HFF-Myc (cell line): ENCODE measurements around the gene LPAR6.

Experiments
- DNase-seq: peaks from one replicate; pipeline ENCODE4 v3.0.0-alpha.2; 2011; ENCODE audit warnings: low read depth; ENCODE audit errors: extremely low read depth
- H3K4me3 ChIP-seq: replicated peaks from 2 replicates; pipeline ENCODE4 v1.5.1; 2011; ENCODE audit warnings: low read depth, mild to moderate bottlenecking, control low read depth, low read length
- TF ChIP-seq, protein P1 (sequence below): IDR thresholded peaks from 2 replicates; pipeline ENCODE4 v1.5.1; 2012; ENCODE audit warnings: mild to moderate bottlenecking, low read depth, low read length, control low read depth; ENCODE audit errors: missing control alignments

The LPAR6 gene

GRCh38 chr13:48448285-48448958 lies 35.5 kb upstream of the LPAR6 start:
- H3K4me3 ChIP-seq: no peak overlapping the region
- DNase-seq: no peak
- TF ChIP-seq, protein P1, sequence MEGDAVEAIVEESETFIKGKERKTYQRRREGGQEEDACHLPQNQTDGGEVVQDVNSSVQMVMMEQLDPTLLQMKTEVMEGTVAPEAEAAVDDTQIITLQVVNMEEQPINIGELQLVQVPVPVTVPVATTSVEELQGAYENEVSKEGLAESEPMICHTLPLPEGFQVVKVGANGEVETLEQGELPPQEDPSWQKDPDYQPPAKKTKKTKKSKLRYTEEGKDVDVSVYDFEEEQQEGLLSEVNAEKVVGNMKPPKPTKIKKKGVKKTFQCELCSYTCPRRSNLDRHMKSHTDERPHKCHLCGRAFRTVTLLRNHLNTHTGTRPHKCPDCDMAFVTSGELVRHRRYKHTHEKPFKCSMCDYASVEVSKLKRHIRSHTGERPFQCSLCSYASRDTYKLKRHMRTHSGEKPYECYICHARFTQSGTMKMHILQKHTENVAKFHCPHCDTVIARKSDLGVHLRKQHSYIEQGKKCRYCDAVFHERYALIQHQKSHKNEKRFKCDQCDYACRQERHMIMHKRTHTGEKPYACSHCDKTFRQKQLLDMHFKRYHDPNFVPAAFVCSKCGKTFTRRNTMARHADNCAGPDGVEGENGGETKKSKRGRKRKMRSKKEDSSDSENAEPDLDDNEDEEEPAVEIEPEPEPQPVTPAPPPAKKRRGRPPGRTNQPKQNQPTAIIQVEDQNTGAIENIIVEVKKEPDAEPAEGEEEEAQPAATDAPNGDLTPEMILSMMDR: no peak

DNA sequence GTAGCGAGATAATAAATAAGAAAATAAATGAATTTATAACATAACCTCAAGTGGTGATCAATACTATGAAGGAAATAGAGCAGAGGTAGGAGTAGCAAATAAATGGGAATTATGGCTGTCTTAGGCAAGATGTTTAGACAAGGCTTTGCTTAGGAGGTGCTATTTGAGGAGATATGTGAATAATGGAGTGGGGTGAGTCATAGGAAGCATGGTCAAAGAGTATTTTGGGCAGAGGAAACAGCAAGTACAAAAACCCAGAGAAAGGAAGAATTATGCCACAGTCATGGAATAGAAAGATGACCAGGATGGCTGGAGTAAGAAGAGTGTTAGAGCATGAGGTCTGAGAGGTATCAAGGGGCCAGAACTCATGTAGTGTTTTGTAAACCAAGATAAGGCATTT lies 33.6 kb upstream of the LPAR6 start:
- no peak for DNase-seq
- H3K4me3 ChIP-seq: no peak overlapping the region
- TF ChIP-seq, protein P1: no peak

GRCh38 chr13:48443442-48444208 lies 30.7 kb upstream of the LPAR6 start:
- no peak overlapping the region for H3K4me3 ChIP-seq
- no peak for DNase-seq
- TF ChIP-seq, protein P1: no peak

- DNase-seq: no peak
- TF ChIP-seq, protein P1: no peak
- no peak overlapping the region for H3K4me3 ChIP-seq
These were observed 24.5 kb upstream of the LPAR6 start for GRCh38 chr13:48437371-48437770.

DNA sequence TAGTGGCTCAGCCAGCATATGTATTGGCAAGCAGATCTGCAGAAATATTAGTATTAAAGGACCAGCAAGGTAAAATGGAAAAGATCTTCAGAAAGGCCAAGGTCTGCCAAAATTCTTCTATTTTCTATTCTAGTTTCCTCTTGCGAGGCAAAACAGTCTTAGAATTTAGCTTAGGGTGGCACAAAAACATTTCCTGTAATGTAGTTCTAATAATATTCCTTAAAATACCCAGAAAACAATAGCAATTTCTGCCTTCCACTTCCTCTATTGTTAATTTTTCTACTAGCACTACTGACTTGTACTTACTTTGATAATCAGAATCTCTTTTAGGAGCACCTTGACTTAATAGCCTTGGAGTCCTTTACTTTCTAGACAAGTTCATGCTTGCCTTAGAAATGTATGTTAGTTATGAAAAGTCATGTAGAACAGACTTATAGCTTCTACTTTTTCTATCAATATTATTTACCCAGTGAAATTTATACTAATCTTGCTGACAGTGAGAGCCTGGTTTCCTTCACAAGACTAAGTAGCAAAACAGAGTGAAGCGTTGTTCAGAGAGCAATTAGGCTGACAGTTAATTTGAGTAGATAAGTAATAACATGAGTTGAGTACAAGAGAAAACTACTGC lies 23.9 kb upstream of the LPAR6 start:
- H3K4me3 ChIP-seq: no peak overlapping the region
- no peak for DNase-seq
- TF ChIP-seq, protein P1: no peak

DNA sequence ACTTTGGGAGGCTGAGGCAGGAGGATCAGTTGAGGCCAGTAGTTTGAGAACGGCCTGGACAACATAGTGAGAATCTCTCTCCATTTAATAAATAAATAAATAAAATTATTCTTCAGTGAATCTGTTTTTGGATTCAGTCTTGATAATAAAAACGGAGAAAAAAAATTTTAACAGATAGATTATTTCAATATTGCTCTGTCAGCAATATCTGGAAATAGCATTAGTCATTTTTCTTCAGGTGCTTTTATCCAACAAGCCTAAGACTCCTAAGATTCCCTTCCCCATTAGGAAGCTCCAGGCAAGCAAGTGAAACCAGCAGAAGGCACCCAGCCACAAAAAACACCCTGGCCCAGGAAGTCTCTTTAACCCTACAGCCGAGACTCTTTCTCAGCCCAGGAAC lies 21.3 kb upstream of the LPAR6 start:
- no peak overlapping the region for H3K4me3 ChIP-seq
- no peak for DNase-seq
- TF ChIP-seq, protein P1: no peak
